Measurements from ENCODE around the gene NAALADL2. TPM values are rescaled to one million over a fixed set of nuclear protein-coding genes. Genes with fewer than 3 reads are reported as not detected.
A peak's percentile ranks its signal among the peaks of the same experiment; 100 is the strongest.

Gene NAALADL2
- total RNA-seq, 1 donor from 2014 or later: 10.4 TPM

GRCh38 chr3:175432376-175433025 is 573.4 kb downstream of the NAALADL2 start:
- no peaks in the 10 kb centered on the region for H3K36me3 Mint-ChIP-seq (ENCODE audit: insufficient read depth)
- peaks cover 9% of the 10 kb centered on the region for H3K4me1 Mint-ChIP-seq (ENCODE audit: low read depth)
- no peak for TF ChIP-seq CTCF (IDR thresholded peaks at IDR 0.05; ENCODE audit: unreplicated experiment)
- no peaks in the 10 kb centered on the region for H3K9me3 Mint-ChIP-seq (ENCODE audit: low read depth)
- no peak overlapping the region for H3K27ac Mint-ChIP-seq
- no peaks in the 10 kb centered on the region for H3K27me3 Mint-ChIP-seq
- H3K4me3 Mint-ChIP-seq (ENCODE audit: low read depth): no peak overlapping the region
- DNase-seq (ENCODE audit: low spot score, unreplicated experiment): no peak

- Mint-ChIP-seq H3K9me3 (ENCODE audit: low read depth) (no peaks in the 10 kb centered on the region), H3K36me3 (ENCODE audit: insufficient read depth) (no peaks in the 10 kb centered on the region), H3K27ac (peak overlapping the region; percentile 33), H3K27me3 (no peaks in the 10 kb centered on the region), H3K4me1 (ENCODE audit: low read depth) (peaks cover 9% of the 10 kb centered on the region), H3K4me3 (ENCODE audit: low read depth) (no peak overlapping the region)
- DNase-seq (ENCODE audit: low spot score, unreplicated experiment): no peak
- TF ChIP-seq CTCF (IDR thresholded peaks at IDR 0.05; ENCODE audit: unreplicated experiment): no peak
These were observed 574.0 kb downstream of the NAALADL2 start for GRCh38 chr3:175433026-175433674.

- H3K27me3 Mint-ChIP-seq: no peaks in the 10 kb centered on the region
- peaks cover 9% of the 10 kb centered on the region for H3K4me1 Mint-ChIP-seq (ENCODE audit: low read depth)
- H3K9me3 Mint-ChIP-seq (ENCODE audit: low read depth): peaks cover 6% of the 10 kb centered on the region
- no peak overlapping the region for H3K4me3 Mint-ChIP-seq (ENCODE audit: low read depth)
- TF ChIP-seq CTCF (IDR thresholded peaks at IDR 0.05; ENCODE audit: unreplicated experiment): no peak
- no peak overlapping the region for H3K27ac Mint-ChIP-seq
- no peak for DNase-seq (ENCODE audit: low spot score, unreplicated experiment)
- peaks cover 3% of the 10 kb centered on the region for H3K36me3 Mint-ChIP-seq (ENCODE audit: insufficient read depth)
These were observed 575.4 kb downstream of the NAALADL2 start for GRCh38 chr3:175434561-175434960.

- Mint-ChIP-seq H3K36me3 (ENCODE audit: insufficient read depth) (peaks cover 4% of the 10 kb centered on the region), H3K9me3 (ENCODE audit: low read depth) (peaks cover 20% of the 10 kb centered on the region), H3K4me1 (ENCODE audit: low read depth) (no peaks in the 10 kb centered on the region), H3K27ac (no peak overlapping the region), H3K4me3 (ENCODE audit: low read depth) (no peak overlapping the region), H3K27me3 (no peaks in the 10 kb centered on the region)
- no peak for TF ChIP-seq CTCF (IDR thresholded peaks at IDR 0.05; ENCODE audit: unreplicated experiment)
- DNase-seq (ENCODE audit: low spot score, unreplicated experiment): no peak
These were observed 584.5 kb downstream of the NAALADL2 start for GRCh38 chr3:175443682-175444081.

GRCh38 chr3:175445741-175446140 is 586.6 kb downstream of the NAALADL2 start:
- Mint-ChIP-seq H3K27me3 (no peaks in the 10 kb centered on the region), H3K27ac (no peak overlapping the region), H3K9me3 (ENCODE audit: low read depth) (peaks cover 4% of the 10 kb centered on the region), H3K4me3 (ENCODE audit: low read depth) (no peak overlapping the region), H3K4me1 (ENCODE audit: low read depth) (peaks cover under 1% of the 10 kb centered on the region), H3K36me3 (ENCODE audit: insufficient read depth) (no peaks in the 10 kb centered on the region)
- no peak for TF ChIP-seq CTCF (IDR thresholded peaks at IDR 0.05; ENCODE audit: unreplicated experiment)
- DNase-seq (ENCODE audit: low spot score, unreplicated experiment): no peak
